ENCODE measurements around the gene AP1B1.

AP1B1 gene

DNA sequence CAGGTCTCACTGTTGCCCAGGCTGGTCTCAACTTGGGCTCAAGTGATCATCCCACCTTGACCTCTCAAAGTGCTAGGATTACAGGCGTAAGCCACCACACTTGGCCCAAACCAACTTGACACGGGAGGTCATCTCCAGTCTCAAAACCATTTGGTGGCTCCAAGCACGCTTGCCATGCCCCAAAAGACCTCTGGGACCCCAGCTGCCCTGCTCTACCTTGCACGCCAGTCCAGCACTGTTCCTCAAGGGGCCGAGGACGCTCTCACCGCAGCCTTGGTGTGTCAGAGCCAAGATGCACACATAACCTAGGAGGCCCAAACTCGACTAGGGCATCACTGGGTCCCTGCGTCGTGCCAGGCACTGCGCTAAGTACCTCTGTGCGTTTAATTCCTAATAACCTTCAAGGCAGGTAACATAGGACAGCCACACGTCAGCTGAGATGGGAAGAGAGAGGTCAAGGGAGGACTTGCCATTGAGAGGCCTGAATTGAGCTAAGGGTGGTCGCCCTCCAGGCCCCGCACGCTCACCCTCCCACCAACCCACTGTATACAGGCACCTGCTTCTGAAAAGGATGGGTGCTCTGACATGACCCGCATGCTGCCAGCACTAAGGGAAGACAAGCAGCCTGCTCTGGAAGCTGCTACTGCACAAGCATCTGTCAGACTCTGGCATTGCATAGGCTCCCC is 86.5 kb downstream of the AP1B1 start:
- DNase-seq: no peak

DNA sequence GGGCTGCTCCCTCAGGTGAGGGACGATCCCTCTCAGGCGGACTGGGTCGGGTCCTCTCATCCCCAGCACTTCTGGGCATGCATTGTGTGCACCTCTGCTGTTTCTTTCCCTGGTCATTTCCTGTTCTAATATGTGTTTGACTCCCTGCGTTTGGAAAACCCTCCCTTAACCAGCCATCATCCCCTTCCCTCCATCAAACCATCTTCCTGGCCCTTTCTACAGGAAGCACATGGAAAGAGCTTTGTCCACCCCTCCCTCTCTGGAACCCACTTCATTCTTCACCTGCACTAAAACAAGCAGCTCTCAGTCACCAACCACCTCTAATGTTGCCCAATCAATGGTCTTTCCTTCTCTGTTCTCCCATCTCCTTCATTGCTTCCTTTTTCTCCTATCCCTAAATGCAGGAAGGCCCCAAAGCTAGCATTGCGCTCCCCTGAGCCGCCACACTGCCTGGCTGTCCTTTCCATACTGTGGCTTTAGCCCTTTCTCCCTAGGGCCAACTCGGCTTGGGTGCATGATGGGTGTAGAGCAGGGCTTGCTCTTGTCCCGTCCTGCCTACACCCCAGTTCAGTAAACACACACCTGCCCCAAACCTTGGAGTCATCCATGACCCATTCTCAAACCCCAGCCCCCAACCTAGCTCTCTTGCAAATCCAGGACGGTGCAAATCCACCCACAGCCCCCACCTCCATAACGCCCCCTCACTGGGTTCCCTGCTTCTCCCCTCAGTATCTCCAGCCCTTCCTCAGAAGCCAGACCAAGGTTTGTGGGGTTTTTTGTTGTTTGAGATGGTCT is 87.4 kb downstream of the AP1B1 start:
- DNase-seq: no peak

DNA sequence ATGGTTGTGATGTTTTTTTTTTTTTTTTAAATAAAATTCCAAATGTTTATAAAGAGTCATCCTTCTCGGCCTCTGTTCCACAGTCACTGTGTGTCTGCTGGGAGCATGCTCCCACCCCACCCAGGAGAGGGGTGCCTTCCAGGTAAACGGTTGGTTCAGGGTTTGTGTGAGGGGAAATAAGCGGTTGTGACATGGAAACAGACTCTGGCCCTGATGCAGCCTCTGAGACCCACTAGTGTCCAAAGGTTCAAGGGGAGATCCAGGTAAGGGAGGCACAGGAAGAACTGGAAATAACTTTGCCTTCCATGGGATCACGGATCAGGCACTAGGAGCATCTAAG is 87.9 kb downstream of the AP1B1 start:
- DNase-seq: no peak

DNA sequence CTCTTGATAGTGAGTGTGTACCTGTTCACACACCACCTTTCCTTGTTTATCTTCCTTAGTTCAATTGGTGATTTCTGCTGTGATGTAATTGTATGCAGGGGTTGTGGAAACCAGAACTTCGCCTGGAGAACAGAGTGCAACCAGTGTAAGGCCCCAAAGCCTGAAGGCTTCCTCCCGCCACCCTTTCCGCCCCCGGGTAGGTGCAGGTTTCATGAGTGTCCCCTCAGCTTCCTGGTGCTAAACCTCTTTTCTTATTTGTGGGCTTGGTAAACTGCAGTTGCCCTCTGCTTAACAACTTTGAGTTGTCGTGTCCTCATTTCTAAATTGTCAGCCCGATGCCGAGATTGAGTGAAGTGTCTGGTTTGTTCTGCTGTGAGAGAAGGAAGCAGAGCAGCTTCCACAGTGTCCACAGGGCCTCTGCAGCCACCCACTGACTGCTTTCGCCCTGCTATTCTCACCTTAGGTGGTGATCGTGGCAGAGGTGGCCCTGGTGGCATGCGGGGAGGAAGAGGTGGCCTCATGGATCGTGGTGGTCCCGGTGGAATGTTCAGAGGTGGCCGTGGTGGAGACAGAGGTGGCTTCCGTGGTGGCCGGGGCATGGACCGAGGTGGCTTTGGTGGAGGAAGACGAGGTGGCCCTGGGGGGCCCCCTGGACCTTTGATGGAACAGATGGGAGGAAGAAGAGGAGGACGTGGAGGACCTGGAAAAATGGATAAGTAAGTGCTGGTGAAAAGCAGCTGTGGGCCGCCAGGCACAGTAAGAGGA is 89.1 kb downstream of the AP1B1 start:
- DNase-seq: no peak

DNA sequence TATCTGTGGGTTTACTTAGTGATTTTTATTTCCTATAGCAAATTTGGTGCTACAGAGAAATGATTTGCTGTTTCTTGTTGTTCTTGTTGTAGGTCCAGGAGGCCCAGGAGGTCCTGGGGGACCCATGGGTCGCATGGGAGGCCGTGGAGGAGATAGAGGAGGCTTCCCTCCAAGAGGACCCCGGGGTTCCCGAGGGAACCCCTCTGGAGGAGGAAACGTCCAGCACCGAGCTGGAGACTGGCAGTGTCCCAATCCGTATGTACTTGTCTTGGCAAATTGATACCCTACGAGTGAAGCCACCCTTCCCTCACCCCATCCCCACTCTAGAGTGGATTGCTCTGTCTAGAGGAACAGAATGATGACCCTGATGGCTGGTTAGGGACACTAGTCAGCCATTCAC is 89.7 kb downstream of the AP1B1 start:
- no peak for DNase-seq

DNA sequence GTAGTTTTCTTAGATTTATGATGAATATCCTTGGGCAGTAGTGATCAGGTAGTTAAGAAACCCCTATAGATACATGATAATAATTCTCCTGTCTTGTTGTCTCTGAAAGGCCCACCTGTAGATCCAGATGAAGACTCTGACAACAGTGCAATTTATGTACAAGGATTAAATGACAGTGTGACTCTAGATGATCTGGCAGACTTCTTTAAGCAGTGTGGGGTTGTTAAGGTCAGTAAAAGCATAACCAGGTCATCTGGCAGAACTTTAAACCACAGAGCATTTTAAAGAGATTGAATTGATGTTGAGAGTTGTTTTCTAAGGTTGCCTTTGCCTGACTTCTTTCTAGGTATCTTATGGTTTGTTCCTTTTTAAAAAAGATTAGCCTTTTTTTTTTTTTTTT is 96.0 kb downstream of the AP1B1 start:
- no peak for DNase-seq

DNA sequence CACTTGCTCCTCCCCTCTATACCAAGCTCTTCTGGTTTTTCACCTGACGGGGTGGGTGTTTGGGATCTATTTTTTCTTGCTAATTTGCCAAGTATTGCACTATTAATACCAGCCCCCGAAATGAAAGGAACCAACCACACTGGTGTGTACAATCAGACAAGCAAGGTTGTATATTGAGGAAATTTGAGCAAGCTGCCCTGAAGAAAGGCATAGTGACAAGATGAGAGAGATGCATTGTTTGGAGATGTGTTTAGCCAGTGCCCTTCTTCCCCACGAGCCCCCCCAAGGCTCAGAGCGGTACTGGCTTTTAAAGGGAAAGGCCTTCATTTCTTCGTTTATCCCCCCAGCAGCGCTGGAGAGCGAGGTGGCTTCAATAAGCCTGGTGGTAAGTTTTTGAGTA is 97.2 kb downstream of the AP1B1 start:
- DNase-seq: no peak

DNA sequence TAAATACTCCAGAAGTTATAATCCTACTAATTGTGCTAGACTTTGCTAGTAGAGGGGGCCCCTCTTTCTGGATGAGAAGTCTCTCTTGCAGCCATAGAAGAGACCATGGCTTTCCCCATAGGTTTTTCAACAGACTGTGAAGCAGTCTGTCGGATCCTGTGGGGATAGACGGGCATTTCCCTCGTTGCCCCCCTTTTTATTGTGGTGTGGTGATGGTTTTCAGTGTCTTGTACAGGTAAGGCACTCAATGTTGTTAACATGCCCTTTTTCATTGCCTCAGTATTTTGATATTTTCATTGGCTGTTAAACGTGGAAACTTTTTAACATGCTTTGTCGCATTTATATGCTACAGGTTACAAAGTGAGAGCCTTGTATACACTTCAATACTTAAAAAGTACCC is 98.3 kb downstream of the AP1B1 start:
- DNase-seq: no peak

DNA sequence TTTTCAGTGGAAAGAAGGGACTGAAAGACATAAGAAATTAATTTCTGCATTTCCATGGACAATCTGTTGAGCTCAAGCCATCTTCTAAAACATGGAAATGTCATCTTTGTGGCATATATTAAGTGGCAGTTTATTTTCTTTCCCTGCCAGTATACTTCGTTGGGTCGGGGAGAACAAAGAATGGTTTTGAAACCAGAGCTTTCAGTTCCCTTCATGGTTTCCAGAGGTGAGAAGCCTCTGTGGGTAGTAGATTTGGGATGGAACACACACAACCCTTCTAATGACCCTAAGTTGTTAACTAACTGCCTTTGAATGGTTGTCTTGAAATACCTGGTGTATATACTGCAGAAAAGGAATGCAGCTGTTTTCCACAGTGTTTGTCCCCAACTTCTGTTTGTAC is 99.5 kb downstream of the AP1B1 start:
- DNase-seq: no peak

DNA sequence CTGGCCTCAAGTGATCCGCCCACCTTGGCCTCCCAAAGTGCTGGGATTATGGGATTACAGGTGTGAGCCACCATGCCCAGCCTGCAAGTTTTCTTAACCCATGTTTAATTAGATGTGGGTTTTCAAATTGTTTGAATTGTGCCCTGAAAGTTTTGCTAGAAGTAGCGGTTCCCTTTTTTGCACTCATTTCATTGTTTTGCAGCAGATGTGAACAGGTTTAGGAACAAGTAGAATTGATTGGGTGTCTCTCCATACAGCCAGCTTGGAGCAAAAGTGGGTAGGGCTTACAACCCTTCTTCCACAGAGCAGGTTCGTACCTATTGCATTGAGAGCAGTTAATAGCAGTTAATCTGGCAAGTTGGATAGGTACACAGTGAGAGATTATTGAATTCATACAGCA is 104.2 kb downstream of the AP1B1 start:
- DNase-seq: no peak

DNA sequence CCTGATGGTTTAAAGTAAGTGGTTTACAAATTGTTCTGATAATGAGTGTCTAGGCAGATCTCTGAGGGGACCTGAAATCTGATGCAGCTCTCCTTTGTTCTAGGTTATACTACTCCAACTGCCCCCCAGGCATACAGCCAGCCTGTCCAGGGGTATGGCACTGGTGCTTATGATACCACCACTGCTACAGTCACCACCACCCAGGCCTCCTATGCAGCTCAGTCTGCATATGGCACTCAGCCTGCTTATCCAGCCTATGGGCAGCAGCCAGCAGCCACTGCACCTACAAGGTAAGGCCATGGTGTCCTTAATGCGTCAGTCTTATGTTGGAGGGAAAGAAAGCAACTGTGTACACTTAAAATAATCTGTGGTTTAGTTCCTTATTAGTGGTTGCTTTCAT is 110.4 kb downstream of the AP1B1 start:
- no peak for DNase-seq

Measured in anterior cingulate cortex (tissue), 58 donors.